WTC11 (cell line): ENCODE data around the gene ADGRA1.

Experiments
- ATF1 ChIP-seq: sonication (generic); formaldehyde crosslinking; IDR thresholded peaks from 2 replicates; pipeline ENCODE4 v1.8.1; 2023; ENCODE audit warnings: mild to moderate bottlenecking, moderate library complexity, missing genetic modification reagents
- CTCF ChIP-seq: fragments of 200-600 bp; IDR thresholded peaks from 2 replicates; pipeline ENCODE4 v1.8.0; 2022; ENCODE audit warnings: antibody characterized with exemption
- E2F4 ChIP-seq: sonication (generic); formaldehyde crosslinking; IDR thresholded peaks from 2 replicates; pipeline ENCODE4 v1.8.1; 2022; ENCODE audit warnings: low read depth, mild to moderate bottlenecking, moderate library complexity, missing genetic modification reagents, borderline replicate concordance
- ELF4 ChIP-seq: sonication (generic); formaldehyde crosslinking; IDR thresholded peaks from 2 replicates; pipeline ENCODE4 v1.8.1; 2022; ENCODE audit warnings: low read depth, mild to moderate bottlenecking, moderate library complexity, missing genetic modification reagents
- USF2 ChIP-seq: sonication (generic); formaldehyde crosslinking; IDR thresholded peaks from 2 replicates; pipeline ENCODE4 v1.8.1; 2023; ENCODE audit warnings: mild to moderate bottlenecking, missing genetic modification reagents, moderate library complexity

DNA sequence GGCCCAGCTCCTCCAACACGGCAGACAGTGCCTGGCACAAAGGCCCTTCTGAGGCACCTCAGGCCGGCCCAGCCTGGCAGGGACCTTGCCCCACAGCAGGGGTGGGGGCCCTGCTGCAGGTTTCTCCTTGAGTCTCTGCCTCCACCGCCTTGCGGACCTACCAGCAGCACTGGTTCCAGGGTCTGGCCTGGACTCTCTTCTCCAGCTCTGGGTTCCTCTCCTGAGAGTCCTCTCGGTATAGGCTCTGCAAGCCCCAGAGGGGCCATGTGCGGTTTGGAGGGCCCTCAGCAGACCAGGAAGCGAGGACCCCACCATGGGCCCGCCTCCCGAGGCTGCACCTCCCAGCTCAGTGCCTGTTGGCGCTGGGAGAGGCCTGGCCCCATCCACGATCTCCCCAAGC is 38.1 kb upstream of the ADGRA1 start:
- TF ChIP-seq CTCF (no peak), USF2 (CRISPR knock-in tag) (no peak), ELF4 (CRISPR knock-in tag) (no peak), E2F4 (CRISPR knock-in tag) (no peak), ATF1 (CRISPR knock-in tag) (no peak)
